ENCODE measurements around the gene CDK4.

DNA sequence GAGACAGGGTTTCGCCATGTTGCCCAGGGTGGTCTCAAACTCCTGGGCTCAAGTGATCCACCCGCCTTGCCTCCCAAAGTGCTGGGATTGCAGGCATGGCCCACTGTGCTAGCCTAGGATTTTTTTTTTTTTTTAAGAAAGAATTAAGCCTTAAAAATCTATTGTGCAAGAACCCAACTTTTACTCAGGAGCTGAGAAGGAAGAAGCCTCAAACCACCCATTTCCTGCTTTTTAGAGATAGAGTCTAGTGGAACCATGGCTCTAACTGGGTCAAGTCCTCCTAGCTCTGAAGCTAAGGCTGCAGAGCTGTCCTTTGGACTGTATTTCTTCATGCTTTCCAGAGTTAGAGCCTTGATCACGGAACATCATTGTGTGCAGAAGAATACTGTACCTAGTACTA lies 29.1 kb upstream of the CDK4 start:
- TF ChIP-seq, protein P1, sequence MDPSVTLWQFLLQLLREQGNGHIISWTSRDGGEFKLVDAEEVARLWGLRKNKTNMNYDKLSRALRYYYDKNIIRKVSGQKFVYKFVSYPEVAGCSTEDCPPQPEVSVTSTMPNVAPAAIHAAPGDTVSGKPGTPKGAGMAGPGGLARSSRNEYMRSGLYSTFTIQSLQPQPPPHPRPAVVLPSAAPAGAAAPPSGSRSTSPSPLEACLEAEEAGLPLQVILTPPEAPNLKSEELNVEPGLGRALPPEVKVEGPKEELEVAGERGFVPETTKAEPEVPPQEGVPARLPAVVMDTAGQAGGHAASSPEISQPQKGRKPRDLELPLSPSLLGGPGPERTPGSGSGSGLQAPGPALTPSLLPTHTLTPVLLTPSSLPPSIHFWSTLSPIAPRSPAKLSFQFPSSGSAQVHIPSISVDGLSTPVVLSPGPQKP (IDR thresholded peaks at IDR 0.05; ENCODE audit: borderline replicate concordance, low read depth, low read length) = no peak
- TF ChIP-seq, protein P2, sequence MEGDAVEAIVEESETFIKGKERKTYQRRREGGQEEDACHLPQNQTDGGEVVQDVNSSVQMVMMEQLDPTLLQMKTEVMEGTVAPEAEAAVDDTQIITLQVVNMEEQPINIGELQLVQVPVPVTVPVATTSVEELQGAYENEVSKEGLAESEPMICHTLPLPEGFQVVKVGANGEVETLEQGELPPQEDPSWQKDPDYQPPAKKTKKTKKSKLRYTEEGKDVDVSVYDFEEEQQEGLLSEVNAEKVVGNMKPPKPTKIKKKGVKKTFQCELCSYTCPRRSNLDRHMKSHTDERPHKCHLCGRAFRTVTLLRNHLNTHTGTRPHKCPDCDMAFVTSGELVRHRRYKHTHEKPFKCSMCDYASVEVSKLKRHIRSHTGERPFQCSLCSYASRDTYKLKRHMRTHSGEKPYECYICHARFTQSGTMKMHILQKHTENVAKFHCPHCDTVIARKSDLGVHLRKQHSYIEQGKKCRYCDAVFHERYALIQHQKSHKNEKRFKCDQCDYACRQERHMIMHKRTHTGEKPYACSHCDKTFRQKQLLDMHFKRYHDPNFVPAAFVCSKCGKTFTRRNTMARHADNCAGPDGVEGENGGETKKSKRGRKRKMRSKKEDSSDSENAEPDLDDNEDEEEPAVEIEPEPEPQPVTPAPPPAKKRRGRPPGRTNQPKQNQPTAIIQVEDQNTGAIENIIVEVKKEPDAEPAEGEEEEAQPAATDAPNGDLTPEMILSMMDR (conservative IDR thresholded peaks at IDR 0.05; ENCODE audit: low read depth, low read length) = no peak
- TF ChIP-seq CHD1 (IDR thresholded peaks at IDR 0.05; ENCODE audit: low read depth, low read length) (no peak), CEBPB (IDR thresholded peaks at IDR 0.05; ENCODE audit: low read depth, low read length) (no peak), RFX5 (IDR thresholded peaks at IDR 0.05; ENCODE audit: low read depth, low read length) (no peak), FOS (IDR thresholded peaks at IDR 0.05; ENCODE audit: low read depth, low read length) (no peak), MAFK (IDR thresholded peaks at IDR 0.05; ENCODE audit: low read depth, low read length) (no peak), BHLHE40 (IDR thresholded peaks at IDR 0.05; ENCODE audit: low read depth, low read length) (no peak), MAZ (IDR thresholded peaks at IDR 0.05; ENCODE audit: borderline replicate concordance, low read depth, low read length) (no peak), POLR2A (IDR thresholded peaks at IDR 0.05; ENCODE audit: low read depth, low read length) (no peak)
- TF ChIP-seq, protein P3, sequence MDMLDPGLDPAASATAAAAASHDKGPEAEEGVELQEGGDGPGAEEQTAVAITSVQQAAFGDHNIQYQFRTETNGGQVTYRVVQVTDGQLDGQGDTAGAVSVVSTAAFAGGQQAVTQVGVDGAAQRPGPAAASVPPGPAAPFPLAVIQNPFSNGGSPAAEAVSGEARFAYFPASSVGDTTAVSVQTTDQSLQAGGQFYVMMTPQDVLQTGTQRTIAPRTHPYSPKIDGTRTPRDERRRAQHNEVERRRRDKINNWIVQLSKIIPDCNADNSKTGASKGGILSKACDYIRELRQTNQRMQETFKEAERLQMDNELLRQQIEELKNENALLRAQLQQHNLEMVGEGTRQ (IDR thresholded peaks at IDR 0.05; ENCODE audit: low read depth, low read length) = no peak

Data from IMR-90 (cell line).